HL-60 (cell line): ENCODE results near the gene DDAH1.

Source experiments
- DNase-seq, 2 experiments: peaks; one replicate each; pipeline ENCODE4 v3.0.0-alpha.2; 2010 to 2020; ENCODE audit warnings: low read depth in 1 of 2, low spot score in 1 of 2
- H3K27ac ChIP-seq: fragments of 250-450 bp; sonication (Bioruptor Pico); replicated peaks from 2 replicates; pipeline ENCODE4 v1.5.1; 2020; ENCODE audit warnings: mild to moderate bottlenecking, moderate library complexity
- H3K27me3 ChIP-seq: fragments of 250-450 bp; sonication (Bioruptor Pico); 2 replicates; pipeline ENCODE4 v1.5.1; 2021; ENCODE audit warnings: mild to moderate bottlenecking, moderate library complexity; ENCODE audit not compliant: insufficient read depth, poor library complexity, severe bottlenecking
- H3K4me3 ChIP-seq: replicated peaks from 2 replicates; pipeline ENCODE4 v1.5.1; 2011; ENCODE audit warnings: mild to moderate bottlenecking, control low read depth, low read length; ENCODE audit not compliant: insufficient read depth
- GABPA ChIP-seq: IDR thresholded peaks from 2 replicates; pipeline ENCODE4 v1.6.1; 2012; ENCODE audit warnings: low read depth
- POLR2AphosphoS5 ChIP-seq: IDR thresholded peaks from 2 replicates; pipeline ENCODE4 v1.6.1; 2012; ENCODE audit warnings: low read depth
- SPI1 ChIP-seq: IDR thresholded peaks from 2 replicates; pipeline ENCODE4 v1.6.1; 2012; ENCODE audit warnings: low read depth, mild to moderate bottlenecking, borderline replicate concordance
- TF ChIP-seq, protein P1 (sequence below): IDR thresholded peaks from one replicate; pipeline ENCODE4 v1.5.1; 2011; ENCODE audit warnings: low read length, control low read depth, inconsistent platforms; ENCODE audit not compliant: insufficient read depth
- TF ChIP-seq, protein P2 (sequence below): IDR thresholded peaks from 2 replicates; pipeline ENCODE4 v1.6.1; 2012; ENCODE audit warnings: low read depth; ENCODE audit not compliant: insufficient replicate concordance

The DDAH1 gene

GRCh38 chr1:85451236-85451830, 13.6 kb downstream of the DDAH1 start:
- no peak for DNase-seq
- Histone ChIP-seq H3K4me3 (no peak overlapping the region), H3K27me3 (no peaks in the 10 kb centered on the region), H3K27ac (no peak overlapping the region)
- TF ChIP-seq GABPA (no peak), POLR2AphosphoS5 (no peak)
- TF ChIP-seq, protein P1, sequence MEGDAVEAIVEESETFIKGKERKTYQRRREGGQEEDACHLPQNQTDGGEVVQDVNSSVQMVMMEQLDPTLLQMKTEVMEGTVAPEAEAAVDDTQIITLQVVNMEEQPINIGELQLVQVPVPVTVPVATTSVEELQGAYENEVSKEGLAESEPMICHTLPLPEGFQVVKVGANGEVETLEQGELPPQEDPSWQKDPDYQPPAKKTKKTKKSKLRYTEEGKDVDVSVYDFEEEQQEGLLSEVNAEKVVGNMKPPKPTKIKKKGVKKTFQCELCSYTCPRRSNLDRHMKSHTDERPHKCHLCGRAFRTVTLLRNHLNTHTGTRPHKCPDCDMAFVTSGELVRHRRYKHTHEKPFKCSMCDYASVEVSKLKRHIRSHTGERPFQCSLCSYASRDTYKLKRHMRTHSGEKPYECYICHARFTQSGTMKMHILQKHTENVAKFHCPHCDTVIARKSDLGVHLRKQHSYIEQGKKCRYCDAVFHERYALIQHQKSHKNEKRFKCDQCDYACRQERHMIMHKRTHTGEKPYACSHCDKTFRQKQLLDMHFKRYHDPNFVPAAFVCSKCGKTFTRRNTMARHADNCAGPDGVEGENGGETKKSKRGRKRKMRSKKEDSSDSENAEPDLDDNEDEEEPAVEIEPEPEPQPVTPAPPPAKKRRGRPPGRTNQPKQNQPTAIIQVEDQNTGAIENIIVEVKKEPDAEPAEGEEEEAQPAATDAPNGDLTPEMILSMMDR = no peak
- TF ChIP-seq, protein P2, sequence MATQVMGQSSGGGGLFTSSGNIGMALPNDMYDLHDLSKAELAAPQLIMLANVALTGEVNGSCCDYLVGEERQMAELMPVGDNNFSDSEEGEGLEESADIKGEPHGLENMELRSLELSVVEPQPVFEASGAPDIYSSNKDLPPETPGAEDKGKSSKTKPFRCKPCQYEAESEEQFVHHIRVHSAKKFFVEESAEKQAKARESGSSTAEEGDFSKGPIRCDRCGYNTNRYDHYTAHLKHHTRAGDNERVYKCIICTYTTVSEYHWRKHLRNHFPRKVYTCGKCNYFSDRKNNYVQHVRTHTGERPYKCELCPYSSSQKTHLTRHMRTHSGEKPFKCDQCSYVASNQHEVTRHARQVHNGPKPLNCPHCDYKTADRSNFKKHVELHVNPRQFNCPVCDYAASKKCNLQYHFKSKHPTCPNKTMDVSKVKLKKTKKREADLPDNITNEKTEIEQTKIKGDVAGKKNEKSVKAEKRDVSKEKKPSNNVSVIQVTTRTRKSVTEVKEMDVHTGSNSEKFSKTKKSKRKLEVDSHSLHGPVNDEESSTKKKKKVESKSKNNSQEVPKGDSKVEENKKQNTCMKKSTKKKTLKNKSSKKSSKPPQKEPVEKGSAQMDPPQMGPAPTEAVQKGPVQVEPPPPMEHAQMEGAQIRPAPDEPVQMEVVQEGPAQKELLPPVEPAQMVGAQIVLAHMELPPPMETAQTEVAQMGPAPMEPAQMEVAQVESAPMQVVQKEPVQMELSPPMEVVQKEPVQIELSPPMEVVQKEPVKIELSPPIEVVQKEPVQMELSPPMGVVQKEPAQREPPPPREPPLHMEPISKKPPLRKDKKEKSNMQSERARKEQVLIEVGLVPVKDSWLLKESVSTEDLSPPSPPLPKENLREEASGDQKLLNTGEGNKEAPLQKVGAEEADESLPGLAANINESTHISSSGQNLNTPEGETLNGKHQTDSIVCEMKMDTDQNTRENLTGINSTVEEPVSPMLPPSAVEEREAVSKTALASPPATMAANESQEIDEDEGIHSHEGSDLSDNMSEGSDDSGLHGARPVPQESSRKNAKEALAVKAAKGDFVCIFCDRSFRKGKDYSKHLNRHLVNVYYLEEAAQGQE = no peak

- TF ChIP-seq POLR2AphosphoS5 (no peak), GABPA (no peak), SPI1 (no peak)
- TF ChIP-seq, protein P1 = no peak
- TF ChIP-seq, protein P2 = no peak
- Histone ChIP-seq H3K27ac (no peak overlapping the region), H3K4me3 (no peak overlapping the region), H3K27me3 (no peaks in the 10 kb centered on the region)
- no peak for DNase-seq
These were observed 14.1 kb downstream of the DDAH1 start for GRCh38 chr1:85450832-85451231.

DNA sequence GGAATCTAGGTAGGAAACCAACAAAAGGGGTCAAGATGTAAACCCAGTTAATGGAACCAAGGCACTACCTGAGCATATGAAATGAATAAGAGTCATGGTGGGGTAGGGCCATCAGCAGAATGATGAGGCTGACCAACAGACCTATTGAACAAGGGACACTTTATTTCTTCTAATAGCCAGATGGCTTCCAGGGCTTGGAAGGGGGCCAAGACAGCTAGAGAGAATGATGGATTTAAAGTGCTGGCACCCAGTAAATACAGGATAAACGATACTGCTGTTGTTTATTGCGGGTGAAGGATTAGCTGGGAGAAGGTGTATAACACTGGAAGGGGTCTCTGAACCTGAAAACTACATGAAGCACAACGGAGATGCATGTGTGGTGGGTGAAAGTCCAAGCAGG, 15.6 kb downstream of the DDAH1 start:
- TF ChIP-seq, protein P2 = no peak
- TF ChIP-seq, protein P1 = no peak
- TF ChIP-seq GABPA (no peak), POLR2AphosphoS5 (no peak), SPI1 (no peak)
- H3K27ac ChIP-seq = no peak overlapping the region
- no peaks in the 10 kb centered on the region for H3K27me3 ChIP-seq
- DNase-seq = no peak
- H3K4me3 ChIP-seq = no peak overlapping the region
